Endothelial cell (in vitro differentiated cells): ENCODE measurements around the gene ZNF565. TPM values are rescaled to one million over a fixed set of nuclear protein-coding genes. Genes with fewer than 3 reads are reported as not detected.

Source experiments
- DNase-seq: peaks from one replicate; pipeline ENCODE4 v3.0.0; 2021; ENCODE audit warnings: low spot score
- H3K27ac Mint-ChIP-seq: one replicate; pipeline ENCODE4 v1.8.0; 2021; ENCODE audit warnings: mixed read lengths, inconsistent platforms; ENCODE audit not compliant: unreplicated experiment
- H3K27me3 Mint-ChIP-seq: one replicate; pipeline ENCODE4 v1.8.0; 2021; ENCODE audit warnings: mild to moderate bottlenecking, moderate library complexity, mixed read lengths, inconsistent platforms; ENCODE audit not compliant: unreplicated experiment
- H3K36me3 Mint-ChIP-seq: one replicate; pipeline ENCODE4 v1.8.0; 2021; ENCODE audit warnings: mild to moderate bottlenecking, low read depth, mixed read lengths, inconsistent platforms; ENCODE audit not compliant: unreplicated experiment
- H3K4me1 Mint-ChIP-seq: one replicate; pipeline ENCODE4 v1.8.0; 2021; ENCODE audit warnings: mild to moderate bottlenecking, mixed read lengths, inconsistent platforms; ENCODE audit not compliant: unreplicated experiment
- H3K4me3 Mint-ChIP-seq: one replicate; pipeline ENCODE4 v1.8.0; 2021; ENCODE audit warnings: mild to moderate bottlenecking, mixed read lengths, inconsistent platforms; ENCODE audit not compliant: unreplicated experiment
- H3K9me3 Mint-ChIP-seq: one replicate; pipeline ENCODE4 v1.8.0; 2021; ENCODE audit warnings: mixed read lengths, inconsistent platforms; ENCODE audit not compliant: unreplicated experiment
- total RNA-seq: library from RNA; stranded (reverse); fragmentation: NEBNext Ultra II Directional; extraction: Animal tissue kit (Norgen Biotek cat#: 25700); gene quantifications from one replicate; pipeline ENCODE4 v1.2.1, GENCODE V29; 2021; ENCODE audit not compliant: unreplicated experiment
- TF ChIP-seq, protein P1 (sequence below): fragments of 200-600 bp; sonication (generic); IDR thresholded peaks from one replicate; pipeline ENCODE4 v1.5.0; 2021; ENCODE audit warnings: antibody characterized with exemption; ENCODE audit not compliant: unreplicated experiment

The ZNF565 gene
- total RNA-seq, 1 donor from 2014 or later, result 3.7 TPM

DNA sequence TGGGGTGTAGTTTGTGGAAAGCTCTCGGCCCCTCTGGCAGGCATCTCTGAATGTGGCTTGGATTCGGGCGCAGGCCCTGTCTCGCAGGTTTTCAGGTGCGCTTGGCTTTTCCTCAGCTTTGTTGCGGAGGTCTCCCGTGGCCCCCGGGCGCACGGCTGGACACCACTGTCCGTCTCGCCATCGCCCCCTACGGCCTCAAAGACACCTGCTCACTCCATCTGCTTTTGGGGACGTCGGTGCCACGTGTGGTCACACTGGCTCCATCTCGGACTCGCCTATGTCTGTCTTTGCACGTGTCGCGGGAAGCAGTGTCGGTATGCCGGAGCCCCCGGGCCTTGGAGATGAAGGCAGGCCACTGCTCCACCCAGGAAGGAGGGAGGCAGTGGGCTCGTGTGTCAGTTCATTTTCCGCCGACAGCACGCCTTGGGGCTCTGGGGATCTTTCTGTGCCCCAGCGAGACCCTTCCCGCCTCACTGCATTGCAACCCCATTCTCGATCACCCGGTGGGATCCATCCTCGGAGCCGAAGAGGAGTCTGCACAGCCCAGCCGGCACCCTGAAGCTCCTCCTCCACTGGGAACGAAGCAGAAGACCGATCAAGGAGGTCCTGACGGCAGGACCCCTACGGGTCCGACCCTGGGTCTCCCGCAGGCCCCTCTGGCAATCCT, 42.5 kb upstream of the ZNF565 start:
- H3K36me3 Mint-ChIP-seq, result peaks cover 15% of the 10 kb centered on the region
- no peak for DNase-seq
- no peak overlapping the region for H3K27ac Mint-ChIP-seq
- H3K4me3 Mint-ChIP-seq, result no peak overlapping the region
- peaks cover 12% of the 10 kb centered on the region for H3K9me3 Mint-ChIP-seq
- no peaks in the 10 kb centered on the region for H3K4me1 Mint-ChIP-seq
- TF ChIP-seq, protein P1, sequence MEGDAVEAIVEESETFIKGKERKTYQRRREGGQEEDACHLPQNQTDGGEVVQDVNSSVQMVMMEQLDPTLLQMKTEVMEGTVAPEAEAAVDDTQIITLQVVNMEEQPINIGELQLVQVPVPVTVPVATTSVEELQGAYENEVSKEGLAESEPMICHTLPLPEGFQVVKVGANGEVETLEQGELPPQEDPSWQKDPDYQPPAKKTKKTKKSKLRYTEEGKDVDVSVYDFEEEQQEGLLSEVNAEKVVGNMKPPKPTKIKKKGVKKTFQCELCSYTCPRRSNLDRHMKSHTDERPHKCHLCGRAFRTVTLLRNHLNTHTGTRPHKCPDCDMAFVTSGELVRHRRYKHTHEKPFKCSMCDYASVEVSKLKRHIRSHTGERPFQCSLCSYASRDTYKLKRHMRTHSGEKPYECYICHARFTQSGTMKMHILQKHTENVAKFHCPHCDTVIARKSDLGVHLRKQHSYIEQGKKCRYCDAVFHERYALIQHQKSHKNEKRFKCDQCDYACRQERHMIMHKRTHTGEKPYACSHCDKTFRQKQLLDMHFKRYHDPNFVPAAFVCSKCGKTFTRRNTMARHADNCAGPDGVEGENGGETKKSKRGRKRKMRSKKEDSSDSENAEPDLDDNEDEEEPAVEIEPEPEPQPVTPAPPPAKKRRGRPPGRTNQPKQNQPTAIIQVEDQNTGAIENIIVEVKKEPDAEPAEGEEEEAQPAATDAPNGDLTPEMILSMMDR, result no peak
- H3K27me3 Mint-ChIP-seq, result peaks cover 10% of the 10 kb centered on the region

- Mint-ChIP-seq H3K27me3 (peaks cover 10% of the 10 kb centered on the region), H3K4me3 (peak overlapping the region; percentile 65), H3K4me1 (no peaks in the 10 kb centered on the region), H3K9me3 (peaks cover 12% of the 10 kb centered on the region), H3K36me3 (peaks cover 15% of the 10 kb centered on the region), H3K27ac (no peak overlapping the region)
- DNase-seq, result no peak
- TF ChIP-seq, protein P1, result no peak
These were observed 41.6 kb upstream of the ZNF565 start for GRCh38 chr19:36256064-36256463.

- no peak for DNase-seq
- peaks cover 15% of the 10 kb centered on the region for H3K36me3 Mint-ChIP-seq
- H3K27me3 Mint-ChIP-seq, result peaks cover 10% of the 10 kb centered on the region
- no peak overlapping the region for H3K27ac Mint-ChIP-seq
- H3K4me1 Mint-ChIP-seq, result no peaks in the 10 kb centered on the region
- H3K9me3 Mint-ChIP-seq, result peaks cover 12% of the 10 kb centered on the region
- no peak overlapping the region for H3K4me3 Mint-ChIP-seq
- TF ChIP-seq, protein P1, result no peak
These were observed 40.9 kb upstream of the ZNF565 start for GRCh38 chr19:36255316-36255715.

GRCh38 chr19:36254848-36255247, 40.4 kb upstream of the ZNF565 start:
- TF ChIP-seq, protein P1, result no peak
- H3K27ac Mint-ChIP-seq, result no peak overlapping the region
- peaks cover 15% of the 10 kb centered on the region for H3K36me3 Mint-ChIP-seq
- peaks cover 10% of the 10 kb centered on the region for H3K27me3 Mint-ChIP-seq
- peaks cover 12% of the 10 kb centered on the region for H3K9me3 Mint-ChIP-seq
- no peak for DNase-seq
- no peak overlapping the region for H3K4me3 Mint-ChIP-seq
- no peaks in the 10 kb centered on the region for H3K4me1 Mint-ChIP-seq

DNA sequence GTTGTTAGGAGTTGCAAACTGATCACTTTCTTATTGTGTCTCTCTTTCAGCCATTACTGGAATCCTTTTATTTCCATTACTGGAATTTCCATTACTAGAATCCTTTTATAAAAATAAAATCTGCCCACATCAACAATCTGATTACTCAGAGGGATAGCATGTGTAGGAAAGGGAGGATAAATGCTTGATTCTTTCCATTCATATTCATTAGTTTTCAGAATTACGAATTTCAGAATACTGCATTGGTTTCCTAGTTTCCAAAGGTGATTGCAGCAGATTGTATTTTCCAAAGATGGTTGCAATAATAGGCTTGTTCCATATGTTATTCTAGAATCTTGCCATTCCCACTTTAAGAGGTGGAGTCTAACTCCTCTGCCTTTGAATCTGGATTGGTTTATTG, 37.6 kb upstream of the ZNF565 start:
- peaks cover 3% of the 10 kb centered on the region for H3K27me3 Mint-ChIP-seq
- peaks cover 10% of the 10 kb centered on the region for H3K36me3 Mint-ChIP-seq
- no peaks in the 10 kb centered on the region for H3K4me1 Mint-ChIP-seq
- no peak overlapping the region for H3K4me3 Mint-ChIP-seq
- no peak for DNase-seq
- H3K27ac Mint-ChIP-seq, result no peak overlapping the region
- TF ChIP-seq, protein P1, result no peak
- peaks cover 13% of the 10 kb centered on the region for H3K9me3 Mint-ChIP-seq
